PC-3 (cell line): ENCODE measurements around the gene BCL3. TPM values are rescaled to one million over a fixed set of nuclear protein-coding genes. Genes with fewer than 3 reads are reported as not detected.

ENCODE experiments used
- ATAC-seq: fragments of 200-7000 bp; cut with Tn5 transposase; 2 replicates; pipeline ENCODE4 v1.9.1; 2020; ENCODE audit warnings: mild to moderate bottlenecking, moderate library complexity
- BruUV-seq: library from RNA; stranded (reverse); fragments of 400-500 nt; replicated peaks from 2 replicates; lab custom pipeline; 2021; lab: Mats Ljungman, UMichigan
- CTCF ChIA-PET: fragments of 300-600 bp; sonication (Branson Sonifier 250); formaldehyde crosslinking; loops from one replicate; lab custom pipeline; 2022; ENCODE audit warnings: antibody characterized with exemption; lab: Charles Lee
- POLR2A ChIA-PET: fragments of 300-600 bp; sonication (Branson Sonifier 250); formaldehyde crosslinking; loops from one replicate; lab custom pipeline; 2022; ENCODE audit warnings: antibody characterized with exemption; ENCODE audit not compliant: unreplicated experiment; lab: Charles Lee
- DNase-seq: peaks from one replicate; pipeline ENCODE4 v3.0.0-alpha.2; 2015
- H2AFZ ChIP-seq: fragments of 300-600 bp; sonication (generic); 2 replicates; pipeline ENCODE4 v1.6.0; 2016; ENCODE audit warnings: antibody characterized with exemption, low read length
- H3F3A ChIP-seq: fragments of 300-600 bp; sonication (generic); one replicate; pipeline ENCODE4 v1.6.0; 2017; ENCODE audit warnings: antibody characterized with exemption, low read length, control low read depth, mild to moderate bottlenecking; ENCODE audit not compliant: unreplicated experiment
- H3K27ac ChIP-seq: fragments of 300-600 bp; sonication (generic); 2 replicates; pipeline ENCODE4 v1.5.1; 2016; ENCODE audit warnings: mild to moderate bottlenecking, low read length
- H3K27me3 ChIP-seq: fragments of 300-600 bp; sonication (generic); 2 replicates; pipeline ENCODE4 v1.6.1; 2016; ENCODE audit warnings: low read length, mixed read lengths
- H3K36me3 ChIP-seq: fragments of 300-600 bp; sonication (generic); 2 replicates; pipeline ENCODE4 v1.6.1; 2016; ENCODE audit warnings: low read depth, mixed run types, low read length, mixed read lengths
- H3K4me1 ChIP-seq: fragments of 300-600 bp; sonication (generic); 2 replicates; pipeline ENCODE4 v1.5.1; 2016; ENCODE audit warnings: low read length; ENCODE audit not compliant: insufficient read depth
- H3K4me2 ChIP-seq: fragments of 300-600 bp; sonication (generic); 2 replicates; pipeline ENCODE4 v1.6.0; 2016; ENCODE audit warnings: low read length
- H3K4me3 ChIP-seq: fragments of 300-600 bp; sonication (generic); 2 replicates; pipeline ENCODE4 v1.5.1; 2016; ENCODE audit warnings: mild to moderate bottlenecking, low read length, mixed read lengths
- H3K79me2 ChIP-seq: fragments of 300-600 bp; sonication (generic); 2 replicates; pipeline ENCODE4 v1.6.1; 2017; ENCODE audit warnings: low read length, mixed read lengths
- H3K9ac ChIP-seq: fragments of 300-600 bp; sonication (generic); 2 replicates; pipeline ENCODE4 v1.6.0; 2016; ENCODE audit warnings: mild to moderate bottlenecking, low read length
- H3K9me2 ChIP-seq: fragments of 300-600 bp; sonication (generic); replicated peaks from 2 replicates; pipeline ENCODE4 v1.6.1; 2016; ENCODE audit warnings: mixed run types, low read length, mixed read lengths
- H3K9me3 ChIP-seq: fragments of 300-600 bp; sonication (generic); 2 replicates; pipeline ENCODE4 v1.6.1; 2016; ENCODE audit warnings: low read length, mixed read lengths
- H4K20me1 ChIP-seq: fragments of 300-600 bp; sonication (generic); 2 replicates; pipeline ENCODE4 v1.6.1; 2016; ENCODE audit warnings: low read length, mixed read lengths
- CTCF ChIP-seq: fragments of 300-600 bp; sonication (generic); conservative IDR thresholded peaks from 2 replicates; pipeline ENCODE4 v1.5.1; 2017; ENCODE audit warnings: antibody characterized with exemption, low read depth, mild to moderate bottlenecking, low read length
- EZH2 ChIP-seq: fragments of 300-600 bp; sonication (generic); IDR thresholded peaks from one replicate; pipeline ENCODE4 v1.6.1; 2017; ENCODE audit warnings: antibody characterized with exemption, mild to moderate bottlenecking, low read length; ENCODE audit not compliant: unreplicated experiment
- EZH2phosphoT487 ChIP-seq: fragments of 300-600 bp; sonication (generic); IDR thresholded peaks from 2 replicates; pipeline ENCODE4 v1.6.1; 2018; ENCODE audit warnings: mild to moderate bottlenecking, antibody characterized with exemption, low read length, borderline replicate concordance
- intact Hi-C: fragments of 100-400 bp; cut with micrococcal nuclease; formaldehyde crosslinking; loops from 2 replicates; pipeline ENCODE4 v1.9.0; 2023
- total RNA-seq: library from RNA; depleted of rRNA; stranded (reverse); fragments of >200 nt; gene quantifications from 2 replicates; pipeline ENCODE4 v1.2.3, GENCODE V29; 2014

BCL3 gene
- total RNA-seq, 1 experiment from 2014 or later, result 25.5 TPM

- no peaks in the 10 kb centered on the region for H3K9me3 ChIP-seq
- no TSS peak for BruUV-seq
- H3K9ac ChIP-seq, result no peak overlapping the region
- H3K27me3 ChIP-seq, result no peaks in the 10 kb centered on the region
- ChIA-PET CTCF (no interaction called here), POLR2A (interaction anchor here (0.6 kb wide), 1 partner anchor 28 kb away, joined by 7 read pairs; no protein-coding TSS in a partner anchor)
- no peak for TF ChIP-seq CTCF
- no peak for TF ChIP-seq EZH2
- no peak for TF ChIP-seq EZH2phosphoT487
- H3F3A ChIP-seq, result no peaks in the 10 kb centered on the region
- no peak overlapping the region for H2AFZ ChIP-seq
- H3K4me1 ChIP-seq, result no peaks in the 10 kb centered on the region
- H3K4me2 ChIP-seq, result no peak overlapping the region
- no peak overlapping the region for H3K4me3 ChIP-seq
- no peak for ATAC-seq
- no peaks in the 10 kb centered on the region for H4K20me1 ChIP-seq
- no peak for DNase-seq
- H3K79me2 ChIP-seq, result no peaks in the 10 kb centered on the region
- no peaks in the 10 kb centered on the region for H3K9me2 ChIP-seq
- intact Hi-C loops, result no loop called here
- no peak overlapping the region for H3K27ac ChIP-seq
- H3K36me3 ChIP-seq, result no peaks in the 10 kb centered on the region; the same call in 1 of the 2 replicates
Measured at GRCh38 chr19:44762038-44762437, 13.5 kb downstream of the BCL3 start.

GRCh38 chr19:44765033-44765948 lies 16.8 kb downstream of the BCL3 start:
- CTCF ChIA-PET, result no interaction called here
- Histone ChIP-seq H3K4me2 (no peak overlapping the region), H3K4me3 (no peak overlapping the region), H4K20me1 (no peaks in the 10 kb centered on the region), H2AFZ (no peak overlapping the region), H3K9me3 (no peaks in the 10 kb centered on the region), H3K27me3 (no peaks in the 10 kb centered on the region), H3K9ac (no peak overlapping the region), H3K27ac (no peak overlapping the region), H3K36me3 (no peaks in the 10 kb centered on the region), H3K9me2 (no peaks in the 10 kb centered on the region), H3K79me2 (no peaks in the 10 kb centered on the region), H3F3A (no peaks in the 10 kb centered on the region), H3K4me1 (no peaks in the 10 kb centered on the region)
- POLR2A ChIA-PET, result no interaction called here
- ATAC-seq (no peak), DNase-seq (no peak)
- BruUV-seq, result no TSS peak
- intact Hi-C loops, result no loop called here
- TF ChIP-seq CTCF (no peak), EZH2phosphoT487 (no peak), EZH2 (no peak)

GRCh38 chr19:44765949-44766335 lies 17.4 kb downstream of the BCL3 start:
- intact Hi-C loops, result no loop called here
- no peak overlapping the region for H3K9ac ChIP-seq
- H3K4me1 ChIP-seq, result 0 out of 2 replicates have a peak, but pooled peaks cover 2% of the 10 kb centered on the region
- no peaks in the 10 kb centered on the region for H3K36me3 ChIP-seq
- H3K4me2 ChIP-seq, result no peak overlapping the region
- no peaks in the 10 kb centered on the region for H3F3A ChIP-seq
- H4K20me1 ChIP-seq, result no peaks in the 10 kb centered on the region
- BruUV-seq, result no TSS peak
- ATAC-seq (no peak), DNase-seq (no peak)
- TF ChIP-seq EZH2phosphoT487, result no peak
- TF ChIP-seq EZH2, result no peak
- TF ChIP-seq CTCF, result no peak
- POLR2A ChIA-PET, result no interaction called here
- H3K79me2 ChIP-seq, result no peaks in the 10 kb centered on the region
- H3K27me3 ChIP-seq, result no peaks in the 10 kb centered on the region
- no peak overlapping the region for H3K27ac ChIP-seq
- H3K4me3 ChIP-seq, result no peak overlapping the region
- no peaks in the 10 kb centered on the region for H3K9me2 ChIP-seq
- no peaks in the 10 kb centered on the region for H3K9me3 ChIP-seq
- CTCF ChIA-PET, result no interaction called here
- H2AFZ ChIP-seq, result no peak overlapping the region
